Posterior cingulate gyrus (tissue), 11 donors: ENCODE measurements around the gene EML6.
A peak's percentile ranks its signal among the peaks of the same experiment; 100 is the strongest.

Source experiments
- DNase-seq, 10 donors: peaks; one replicate each; pipeline versions ENCODE4 v3.0.0 to v3.0.0-alpha.2; 2020 to 2021; ENCODE audit warnings: mixed read lengths in 3 of 10
- intact Hi-C: fragments of 100-400 bp; cut with DNase I; formaldehyde crosslinking; loops from one replicate; pipeline ENCODE4 v1.15.1; 2023

The EML6 gene

DNA sequence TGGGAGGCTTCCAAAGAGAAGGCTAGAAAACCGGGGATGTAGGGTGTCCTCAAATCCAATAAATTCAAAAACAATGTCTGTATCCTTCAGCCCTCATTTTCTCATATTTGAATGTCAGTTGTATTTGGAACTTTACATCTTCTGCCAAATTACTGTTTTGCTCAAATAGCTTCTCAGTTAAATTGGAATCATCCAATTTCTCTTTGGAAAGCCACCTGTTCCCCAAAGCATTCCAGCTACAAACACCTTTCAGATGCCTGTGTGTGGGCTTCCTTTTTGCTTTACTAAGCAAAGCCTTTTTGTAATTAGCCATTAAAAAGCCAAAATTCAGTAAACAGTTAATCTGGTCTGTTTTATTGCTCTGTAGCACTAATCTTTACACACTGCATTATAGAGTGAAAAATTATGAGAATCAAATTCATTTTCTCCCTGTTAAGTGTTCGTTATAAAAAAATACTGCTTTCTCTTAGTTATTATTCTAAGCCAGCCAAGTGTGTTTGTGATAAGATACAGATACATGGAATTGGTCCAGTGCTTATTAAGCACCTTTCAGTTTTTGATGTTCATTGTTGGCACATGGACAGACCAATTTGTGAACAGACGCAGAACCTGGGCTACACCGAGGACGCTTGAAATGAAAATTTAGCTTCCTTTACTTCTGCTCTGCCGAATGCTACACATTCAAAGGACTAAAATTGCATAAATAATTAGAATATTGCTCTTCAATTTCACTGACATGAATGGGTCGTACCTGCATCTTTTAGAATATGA lies 175.2 kb downstream of the EML6 start:
- DNase-seq: no peak
- intact Hi-C loops: loop anchor here (10.0 kb wide), 1 partner anchor 146 kb away; no protein-coding TSS in a partner anchor

DNA sequence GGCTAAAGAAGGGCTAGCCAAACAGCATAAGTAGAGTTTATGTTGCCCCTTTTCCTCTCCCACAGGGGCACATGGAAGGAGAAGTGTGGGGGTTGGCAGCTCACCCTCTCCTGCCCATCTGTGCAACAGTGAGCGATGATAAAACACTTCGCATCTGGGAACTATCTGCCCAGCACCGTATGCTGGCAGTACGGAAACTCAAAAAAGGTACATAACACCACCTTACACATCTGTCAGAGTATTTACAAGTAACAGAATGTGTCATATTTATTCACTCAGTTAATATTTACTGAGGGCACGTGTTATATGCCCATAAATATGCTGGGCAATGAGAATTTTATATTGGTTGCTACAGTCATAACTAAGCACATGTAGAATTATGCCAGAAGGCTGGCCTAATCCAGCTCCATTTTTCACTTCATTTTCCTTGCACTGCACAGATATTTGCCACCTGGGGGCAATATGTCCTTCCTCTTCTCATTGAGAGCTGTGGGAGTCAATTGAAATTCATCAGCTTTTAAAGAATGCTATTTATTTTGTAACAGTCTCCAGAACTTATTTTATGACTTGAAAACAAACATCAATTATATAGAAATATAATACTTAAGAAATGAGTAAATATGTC lies 176.2 kb downstream of the EML6 start:
- DNase-seq: peak in 1 of 10 donors; percentile 25
- intact Hi-C loops: loop anchor here (2.0 to 10.0 kb wide), 3 partner anchors 113 to 273 kb away; no protein-coding TSS in a partner anchor

DNA sequence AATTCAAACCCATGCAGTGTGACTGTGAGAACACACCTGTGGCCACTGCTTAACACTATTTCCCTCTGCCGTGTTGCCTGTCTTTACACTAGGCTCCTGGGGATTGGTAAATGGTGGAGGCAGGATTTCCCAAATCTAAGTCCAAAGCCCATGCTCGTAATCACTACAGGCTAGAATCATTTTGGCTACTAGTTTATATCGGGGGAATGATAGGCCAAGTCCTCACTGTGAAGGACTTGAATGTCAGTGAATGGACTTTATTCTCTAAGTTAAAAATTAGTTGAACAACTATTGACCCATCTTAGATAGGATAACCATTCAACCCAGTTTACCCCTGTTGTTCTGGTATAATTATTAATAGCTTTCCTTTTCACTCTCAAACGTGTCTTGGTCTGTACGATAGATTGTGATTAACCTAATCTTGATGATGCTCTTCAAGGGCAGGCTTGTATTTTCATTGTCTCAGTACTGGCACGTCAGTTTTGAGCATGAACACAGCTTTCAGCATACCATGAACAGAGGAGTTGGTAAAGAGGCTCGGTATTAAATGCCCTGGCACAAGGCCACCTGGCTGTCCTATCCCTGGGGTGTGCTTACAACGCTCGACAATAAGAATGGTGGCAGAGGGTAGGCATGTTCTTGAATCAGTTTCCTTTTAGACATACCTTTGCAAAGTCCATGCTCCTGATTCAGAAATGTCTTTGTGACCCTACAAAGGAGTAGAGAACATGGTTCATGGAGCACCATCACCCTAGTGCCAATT lies 177.9 kb downstream of the EML6 start:
- intact Hi-C loops: loop anchor here (2.0 to 5.0 kb wide), 2 partner anchors 111 to 271 kb away; no protein-coding TSS in a partner anchor
- DNase-seq: no peak

GRCh38 chr2:54902763-54903162 lies 179.3 kb downstream of the EML6 start:
- DNase-seq: no peak
- intact Hi-C loops: loop anchor here (5.0 kb wide), 1 partner anchor 110 kb away; no protein-coding TSS in a partner anchor

GRCh38 chr2:54903736-54904554 lies 180.5 kb downstream of the EML6 start:
- intact Hi-C loops: loop anchor here (5.0 kb wide), 1 partner anchor 108 kb away; no protein-coding TSS in a partner anchor
- peak in 5 of 10 donors; percentile 27 to 90 (median 77) for DNase-seq

DNA sequence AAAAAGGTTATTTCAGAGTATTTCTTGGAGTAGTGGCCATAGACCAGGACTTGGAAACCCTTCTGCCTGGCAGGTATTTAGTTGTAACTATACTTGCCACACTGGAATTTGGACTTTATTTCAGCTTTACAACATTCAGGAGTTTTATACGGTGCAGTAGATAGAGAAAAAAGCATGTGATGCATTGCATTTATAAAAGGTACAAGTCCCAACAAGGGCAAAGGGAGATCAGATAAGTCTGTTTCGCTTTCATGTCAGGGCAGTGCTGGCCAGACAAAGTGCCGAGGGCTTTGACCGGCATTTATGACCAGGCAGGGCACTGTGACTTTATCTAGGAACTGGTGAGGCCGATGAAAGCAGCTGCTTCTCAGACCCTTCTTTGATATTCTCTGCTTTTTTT lies 181.4 kb downstream of the EML6 start:
- DNase-seq: no peak
- intact Hi-C loops: loop anchor here (5.0 kb wide), 1 partner anchor 107 kb away; no protein-coding TSS in a partner anchor

- intact Hi-C loops: no loop called here
- DNase-seq: peak in 9 of 10 donors; percentile 24 to 88 (median 48)
Observed at GRCh38 chr2:54906716-54907115, 183.3 kb downstream of the EML6 start.

DNA sequence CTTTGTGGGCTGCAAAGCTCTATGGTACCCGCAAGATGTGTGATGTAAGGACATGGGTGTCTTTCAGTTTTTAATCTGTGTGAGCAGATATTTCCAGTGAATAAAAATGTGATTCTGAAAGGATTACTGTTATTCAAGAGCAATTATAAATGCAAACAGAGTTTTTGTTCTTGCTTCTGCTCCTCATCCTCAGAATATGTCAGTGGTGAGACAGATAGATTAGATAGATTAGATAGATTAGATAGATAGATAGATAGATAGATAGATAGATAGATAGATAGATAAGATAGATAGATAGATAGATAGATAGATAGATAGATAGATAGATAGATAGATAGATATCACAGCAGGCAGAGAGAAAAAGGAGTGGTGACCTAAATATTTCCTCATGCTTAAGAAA lies 184.2 kb downstream of the EML6 start:
- intact Hi-C loops: no loop called here
- no peak for DNase-seq

DNA sequence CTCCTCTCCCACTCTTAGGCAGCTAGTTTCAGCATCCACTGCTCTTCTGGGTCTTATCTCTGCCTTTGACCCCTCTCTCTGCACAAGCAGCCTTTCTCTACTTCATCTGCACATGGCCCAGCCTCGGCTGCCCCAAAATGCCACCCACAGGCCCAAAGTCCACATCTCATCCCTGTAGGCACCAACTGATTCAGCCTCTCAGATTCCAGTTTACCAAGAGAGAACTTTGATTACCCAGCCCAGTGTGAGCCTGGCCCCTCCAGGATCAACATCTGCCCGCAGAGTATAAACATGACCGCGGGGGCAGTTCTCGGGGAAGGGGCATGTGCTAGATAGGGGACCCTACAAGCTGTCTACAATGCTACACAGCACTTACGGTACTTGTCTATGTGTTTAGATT lies 185.1 kb downstream of the EML6 start:
- intact Hi-C loops: no loop called here
- no peak for DNase-seq

- intact Hi-C loops: no loop called here
- no peak for DNase-seq
Observed at GRCh38 chr2:54909001-54909400, 185.5 kb downstream of the EML6 start.

DNA sequence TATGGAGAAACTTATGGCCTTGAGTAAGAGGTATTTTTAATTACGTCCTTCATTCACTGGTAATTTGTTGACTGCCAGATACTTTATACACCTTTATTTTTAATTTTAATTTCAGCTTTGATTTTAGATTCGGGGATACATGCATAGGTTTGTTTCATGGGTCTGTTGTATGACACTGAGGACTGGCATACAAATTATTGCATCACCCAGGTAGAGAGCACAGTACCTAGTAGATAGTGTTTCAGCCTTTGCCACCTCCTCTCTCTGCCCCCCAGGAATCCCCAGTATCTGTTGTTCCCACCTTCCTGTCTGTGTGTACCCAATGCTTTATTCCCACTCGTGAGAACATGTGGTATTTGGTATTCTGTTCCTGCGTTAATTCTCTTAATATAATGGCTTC lies 188.8 kb downstream of the EML6 start:
- intact Hi-C loops: no loop called here
- DNase-seq: no peak

DNA sequence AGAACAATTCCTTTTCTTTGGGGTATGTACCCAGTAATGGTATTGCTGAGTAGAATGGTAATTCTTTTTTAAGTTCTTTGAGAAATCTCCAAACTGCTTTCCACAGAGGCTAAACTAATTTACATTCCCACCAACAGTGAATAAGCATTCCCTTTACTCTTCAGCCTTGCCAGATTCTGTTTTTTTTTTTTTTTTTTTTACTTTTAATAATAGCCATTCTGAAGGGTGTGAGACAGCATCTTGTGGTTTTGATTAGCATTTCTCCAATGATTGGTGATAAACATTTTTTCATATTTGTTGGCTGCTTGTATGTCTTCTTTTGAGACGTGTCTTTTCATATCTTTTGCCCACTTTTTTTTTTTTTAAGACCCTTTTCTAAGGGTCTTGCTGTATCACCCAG lies 189.4 kb downstream of the EML6 start:
- no peak for DNase-seq
- intact Hi-C loops: no loop called here

DNA sequence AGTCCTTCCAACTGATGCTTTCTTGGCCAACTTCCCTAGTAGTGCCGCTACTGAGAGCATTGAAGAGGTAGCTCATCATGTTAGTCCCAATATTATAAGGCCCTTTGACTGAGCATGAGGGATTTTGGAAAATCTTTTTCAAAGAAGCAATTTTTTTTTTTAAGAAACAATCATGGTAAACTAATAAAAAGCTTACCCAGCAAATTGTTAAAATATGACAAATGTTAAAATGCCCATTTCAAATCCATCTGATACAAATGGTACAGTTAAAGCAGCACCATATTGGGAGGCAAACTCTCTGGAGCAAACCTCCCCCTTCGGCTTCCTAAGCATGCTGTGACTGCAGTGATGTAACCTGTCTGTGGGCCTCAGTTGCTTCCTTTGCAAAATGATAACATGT lies 191.2 kb downstream of the EML6 start:
- DNase-seq: no peak
- intact Hi-C loops: no loop called here

DNA sequence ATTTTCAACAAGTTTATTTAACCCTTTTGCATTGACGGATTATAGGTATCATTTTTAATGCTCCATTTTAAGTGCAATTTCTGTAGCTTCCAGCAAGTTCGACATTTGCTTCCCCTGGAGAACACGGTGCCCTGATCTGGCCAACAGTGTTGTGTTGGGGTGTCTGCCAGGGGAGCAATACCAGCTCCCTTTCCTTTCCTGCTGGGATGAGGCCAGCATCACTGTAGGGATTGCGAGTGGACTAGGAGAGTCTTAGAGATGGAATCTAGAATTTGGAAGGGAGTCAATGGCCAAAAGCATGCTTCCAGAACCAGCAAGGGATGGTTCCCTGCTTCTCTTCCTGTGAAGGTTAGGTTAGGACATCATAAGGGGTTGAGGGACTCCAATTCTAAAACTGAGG lies 191.6 kb downstream of the EML6 start:
- no peak for DNase-seq
- intact Hi-C loops: no loop called here

GRCh38 chr2:54916637-54917036 lies 193.2 kb downstream of the EML6 start:
- intact Hi-C loops: no loop called here
- no peak for DNase-seq

DNA sequence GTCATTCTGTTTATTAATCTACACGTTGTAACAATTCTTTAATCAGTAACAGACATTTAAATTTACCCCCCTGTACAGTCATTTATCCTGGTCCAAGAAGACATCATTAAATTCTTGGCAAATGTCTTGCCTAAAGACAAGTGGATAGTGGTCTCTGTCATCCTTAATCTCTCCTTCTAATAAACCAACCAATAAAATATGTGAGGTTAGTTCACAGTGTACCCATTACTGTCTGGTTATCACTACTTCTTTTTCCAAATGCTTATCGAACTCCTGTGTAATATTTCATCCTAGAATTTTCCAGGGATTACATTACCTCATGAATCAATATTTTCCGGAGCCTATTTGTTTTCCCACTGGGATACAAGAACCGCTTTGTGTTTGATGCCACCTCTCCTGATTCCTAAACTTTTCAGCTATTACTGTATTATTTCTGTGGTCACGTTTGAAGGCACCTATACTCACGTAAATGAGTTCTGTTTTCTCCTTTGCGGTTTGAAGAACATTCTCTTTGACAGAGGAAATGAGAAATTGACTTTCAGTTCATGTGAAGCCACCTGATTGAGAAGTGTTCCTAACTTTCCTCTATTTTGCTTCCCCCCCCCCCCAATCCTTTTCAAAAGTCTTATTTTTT lies 195.3 kb downstream of the EML6 start:
- no peak for DNase-seq
- intact Hi-C loops: no loop called here

- intact Hi-C loops: no loop called here
Observed at GRCh38 chr2:54920660-54921059, 197.2 kb downstream of the EML6 start.

GRCh38 chr2:54924121-54924520 lies 200.7 kb downstream of the EML6 start:
- no peak for DNase-seq
- intact Hi-C loops: no loop called here

More at GRCh38 chr2:54920660-54921059, 197.2 kb downstream of the EML6 start:
- DNase-seq: no peak

DNA sequence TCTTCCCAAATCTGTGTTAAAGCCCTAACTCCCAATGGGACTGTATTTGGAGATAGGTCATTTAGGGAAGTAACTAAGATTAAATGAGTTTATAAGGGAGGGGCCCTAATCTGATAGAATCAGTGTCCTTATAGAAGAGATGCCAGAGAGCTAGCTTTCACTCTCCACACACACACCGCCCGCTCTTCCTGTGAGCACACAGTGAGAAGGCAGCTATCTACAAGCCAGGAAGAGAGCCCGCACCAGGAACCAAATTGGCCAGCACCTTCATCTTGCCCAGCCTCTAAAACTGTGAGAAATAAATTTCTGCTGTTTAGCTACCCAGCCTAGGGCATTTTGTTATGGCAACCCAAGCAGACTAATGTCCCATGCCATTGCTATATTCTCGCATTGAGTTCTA lies 201.6 kb downstream of the EML6 start:
- intact Hi-C loops: no loop called here
- peak in 1 of 10 donors; percentile 80 for DNase-seq
